ENCODE measurements around the gene ABCC4.

ABCC4 gene

DNA sequence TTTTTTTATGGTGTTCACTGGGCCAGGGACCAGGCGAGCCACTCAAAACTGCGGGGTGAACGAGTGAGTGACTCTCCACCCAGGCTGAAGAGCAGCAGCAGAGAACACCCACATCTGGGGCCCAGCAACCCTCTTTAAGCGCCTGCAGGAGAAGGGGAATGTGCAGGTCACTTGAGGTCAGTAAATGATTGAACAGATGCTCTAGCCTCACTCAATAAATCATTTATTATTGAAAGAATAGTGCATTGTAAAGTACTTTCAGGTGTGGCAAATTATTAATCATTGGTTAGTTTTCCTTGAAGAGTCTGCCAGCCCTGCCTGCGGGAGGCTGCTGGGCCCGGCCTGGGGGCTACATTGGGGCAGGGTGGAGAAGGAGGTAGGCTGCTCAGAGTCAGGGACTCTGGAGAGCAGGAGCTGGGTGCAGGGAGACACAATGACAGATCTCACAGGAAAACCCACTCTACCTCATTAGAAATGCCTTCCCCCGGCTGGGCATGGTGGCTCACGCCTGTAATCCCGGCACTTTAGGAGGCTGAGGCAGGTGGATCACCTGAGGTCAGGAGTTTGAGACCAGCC, 42.5 kb downstream of the ABCC4 start:
- DNase-seq (ENCODE audit: low read depth), result no peak

DNA sequence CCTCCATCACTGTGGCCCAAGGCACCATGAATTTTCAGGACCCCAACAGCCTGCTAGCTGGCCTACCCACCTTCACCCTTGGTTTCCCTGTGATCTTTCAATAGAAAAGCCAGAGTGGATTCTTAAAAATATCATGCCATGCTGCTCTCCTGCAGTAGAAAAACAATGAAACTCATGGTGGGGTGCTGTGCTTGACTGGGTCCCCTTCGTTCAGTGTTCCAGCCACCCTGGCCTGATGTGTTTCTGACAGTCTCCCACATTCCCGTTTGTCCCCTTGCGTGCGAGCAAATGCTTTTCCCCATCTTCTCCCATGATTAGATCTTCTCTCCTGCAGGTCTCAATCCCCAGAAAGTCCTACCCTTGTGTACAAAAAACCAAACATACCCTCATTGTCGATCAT, 43.2 kb downstream of the ABCC4 start:
- no peak for DNase-seq (ENCODE audit: low read depth)

DNA sequence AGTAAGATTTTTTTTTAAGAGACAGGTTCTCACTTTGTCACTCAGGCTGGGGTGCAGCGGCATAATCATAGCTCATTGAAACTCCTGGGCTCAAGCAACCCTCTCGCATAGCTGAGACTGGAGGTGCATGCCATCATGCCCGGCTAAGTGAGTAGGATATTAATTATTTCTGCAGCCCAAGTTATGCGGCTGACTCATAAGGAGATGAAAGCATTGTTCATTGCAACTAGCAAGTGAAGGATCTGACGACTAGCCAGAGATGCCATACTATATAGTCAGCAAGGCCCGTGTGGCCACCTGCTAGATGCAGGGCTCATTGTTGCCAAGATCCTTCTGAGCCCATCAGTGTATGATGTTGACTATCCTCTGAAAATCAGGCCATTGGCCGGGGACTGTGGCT, 45.2 kb downstream of the ABCC4 start:
- DNase-seq (ENCODE audit: low read depth), result peak; percentile 97

DNA sequence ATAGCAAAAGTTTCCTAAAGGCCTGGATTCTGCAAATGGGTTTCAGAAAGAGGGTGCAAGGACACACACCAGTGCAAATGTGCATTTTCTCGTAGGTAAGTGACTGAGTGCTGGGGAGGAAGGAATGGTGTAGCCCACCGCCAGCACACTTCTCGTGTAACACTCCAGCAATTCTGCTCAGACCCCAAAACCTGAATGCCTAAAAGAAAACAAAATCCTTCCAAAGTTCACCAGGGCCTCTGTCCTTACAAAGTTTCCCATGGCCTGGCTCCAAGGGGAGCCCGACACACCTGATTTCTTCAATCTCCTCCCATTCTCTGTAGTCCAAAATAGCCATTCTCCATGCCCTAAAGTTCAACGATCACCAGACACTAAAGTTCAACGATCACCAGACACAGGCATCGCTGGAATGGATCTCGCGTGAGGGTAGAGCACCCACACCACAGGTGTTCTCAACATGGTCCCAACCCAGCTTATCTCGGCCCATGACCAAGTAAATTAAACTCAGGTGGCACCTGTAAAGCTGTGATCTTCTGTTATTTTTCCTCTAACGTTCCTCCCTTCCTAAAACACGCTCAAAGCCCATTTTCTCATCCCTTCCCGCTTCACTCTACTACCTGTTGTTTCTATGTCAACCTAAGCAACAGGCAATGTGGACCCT, 46.0 kb downstream of the ABCC4 start:
- no peak for DNase-seq (ENCODE audit: low read depth)

DNA sequence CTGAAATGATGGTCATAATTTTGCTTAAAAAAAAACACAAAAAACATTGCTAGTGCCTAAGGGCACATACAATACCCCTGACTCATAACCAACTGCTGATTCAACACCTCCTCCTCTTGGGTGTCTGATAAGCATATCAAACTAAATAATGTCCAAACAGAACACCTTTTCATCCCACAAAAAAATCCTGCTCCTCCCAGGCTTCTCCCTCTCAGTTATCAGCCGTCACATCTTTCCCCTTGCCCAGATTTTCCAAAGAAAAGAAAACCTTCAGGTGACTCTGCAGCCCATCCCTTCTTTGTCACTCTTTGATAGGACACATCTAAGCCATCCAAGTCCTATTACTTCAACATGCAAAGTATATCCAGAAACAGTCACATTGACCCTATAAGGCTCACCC, 46.9 kb downstream of the ABCC4 start:
- peak; percentile 61 for DNase-seq (ENCODE audit: low read depth)

DNA sequence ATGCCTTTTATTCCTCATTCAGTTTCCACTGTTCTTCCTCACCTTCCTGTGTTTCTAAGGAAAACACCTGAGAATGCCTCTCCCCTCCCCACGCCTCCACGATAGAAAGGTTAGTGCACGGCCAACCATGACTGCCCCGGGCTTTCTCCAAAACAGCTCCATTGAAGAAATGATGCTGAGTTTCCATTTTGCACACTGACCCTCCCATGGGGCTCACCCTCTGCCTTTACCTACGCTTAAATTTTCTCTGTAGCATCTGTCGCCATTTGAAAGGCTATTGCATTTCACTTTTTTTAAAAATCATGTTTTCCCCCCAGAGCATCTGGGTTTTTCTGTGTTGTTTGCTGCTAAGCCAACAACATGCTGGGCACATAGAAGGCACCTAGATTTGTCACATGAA, 48.2 kb downstream of the ABCC4 start:
- no peak for DNase-seq (ENCODE audit: low read depth)

DNA sequence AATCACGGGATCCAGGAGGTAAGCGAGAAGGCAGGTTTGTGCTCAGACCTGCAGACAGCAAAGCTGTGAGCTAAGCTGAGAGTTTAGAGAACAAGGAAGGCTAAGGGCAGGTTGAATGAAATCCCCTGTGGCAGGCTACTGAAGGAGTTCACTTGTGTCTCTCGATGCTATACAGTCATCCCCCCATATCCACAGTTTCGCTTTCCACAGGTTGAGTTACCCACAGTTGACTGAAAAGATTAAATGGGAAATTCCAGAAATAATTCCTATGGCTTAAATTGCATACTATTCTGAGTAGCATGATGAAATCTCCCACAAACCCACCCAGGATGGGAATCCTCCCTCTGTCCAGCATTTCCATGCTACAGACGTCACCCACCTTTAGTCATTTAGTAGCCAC, 49.6 kb downstream of the ABCC4 start:
- DNase-seq (ENCODE audit: low read depth), result no peak

DNA sequence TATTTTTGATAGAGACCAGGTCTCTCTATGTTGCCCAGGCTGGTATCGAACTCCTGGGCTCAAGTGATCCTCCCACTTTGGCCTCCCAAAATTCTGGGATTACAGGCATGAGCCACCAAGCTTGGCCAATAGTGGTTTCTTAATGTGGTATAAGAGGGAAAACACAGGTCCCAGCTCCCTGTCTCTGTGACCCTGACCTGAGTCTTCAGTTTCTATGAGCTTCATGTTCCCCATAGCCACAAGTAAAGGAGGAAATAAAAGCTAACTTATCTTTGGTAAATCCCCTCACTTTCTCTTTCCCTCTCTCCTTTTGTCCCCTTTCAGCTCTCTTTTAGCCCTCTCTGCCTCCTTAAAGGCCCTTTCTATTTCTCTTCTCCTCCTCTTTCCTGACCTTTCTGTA, 50.3 kb downstream of the ABCC4 start:
- DNase-seq (ENCODE audit: low read depth), result no peak

DNA sequence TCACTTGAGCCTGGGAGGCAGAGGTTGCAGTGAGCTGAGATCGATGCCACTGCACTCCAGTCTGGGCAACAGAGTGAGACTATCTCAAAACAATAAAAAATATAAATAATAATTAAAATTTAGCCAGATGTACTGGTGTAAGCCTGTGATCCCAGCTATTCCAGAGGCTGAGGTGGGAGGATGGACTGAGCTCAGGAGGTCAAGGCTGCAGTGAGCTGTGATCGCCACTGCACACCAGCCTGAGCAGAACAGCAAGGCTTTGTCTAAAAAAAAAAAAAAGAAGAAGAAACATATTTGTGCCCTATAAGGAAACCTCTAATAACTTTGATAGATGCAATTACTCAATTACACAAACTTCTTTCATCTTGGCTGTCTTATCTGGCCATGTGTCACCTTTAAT, 52.3 kb downstream of the ABCC4 start:
- DNase-seq (ENCODE audit: low read depth), result no peak

DNA sequence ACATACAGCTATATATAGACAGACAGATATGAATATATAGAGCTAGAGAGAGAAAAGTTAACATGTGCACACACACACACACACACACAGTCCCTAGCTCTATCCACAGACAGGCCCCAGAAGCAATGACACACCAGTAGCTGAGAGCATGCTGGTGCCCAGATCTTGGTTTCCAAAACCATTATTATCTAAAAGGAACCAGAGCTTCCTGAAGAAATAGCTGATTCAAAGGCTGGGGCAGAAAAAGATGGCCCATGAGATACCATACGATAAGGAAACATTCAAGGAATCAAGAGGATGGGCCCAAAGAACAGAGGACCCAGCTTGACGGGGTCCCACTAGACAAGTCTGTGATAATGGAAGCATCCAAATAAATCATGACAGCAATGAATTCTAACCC, 53.4 kb downstream of the ABCC4 start:
- no peak for DNase-seq (ENCODE audit: low read depth)

DNA sequence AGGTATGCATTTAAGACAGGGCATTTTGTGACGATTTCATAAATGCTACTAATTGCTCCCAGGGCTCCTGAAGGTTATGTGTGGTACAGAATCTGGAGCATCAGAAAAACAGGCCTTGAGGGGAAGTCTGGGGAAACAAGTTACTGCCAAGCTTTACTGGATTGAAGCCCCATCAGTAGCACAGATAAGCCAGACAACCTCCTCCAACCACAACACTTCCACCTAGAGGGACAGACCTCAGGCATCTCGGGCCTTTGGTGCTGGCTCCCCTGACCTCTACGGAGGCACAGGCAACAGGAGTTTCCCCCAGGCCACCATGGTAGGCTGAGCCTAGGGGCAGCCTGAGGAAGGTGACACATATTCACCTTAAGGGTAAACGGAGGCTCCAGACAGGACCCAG, 54.1 kb downstream of the ABCC4 start:
- DNase-seq (ENCODE audit: low read depth), result no peak

DNA sequence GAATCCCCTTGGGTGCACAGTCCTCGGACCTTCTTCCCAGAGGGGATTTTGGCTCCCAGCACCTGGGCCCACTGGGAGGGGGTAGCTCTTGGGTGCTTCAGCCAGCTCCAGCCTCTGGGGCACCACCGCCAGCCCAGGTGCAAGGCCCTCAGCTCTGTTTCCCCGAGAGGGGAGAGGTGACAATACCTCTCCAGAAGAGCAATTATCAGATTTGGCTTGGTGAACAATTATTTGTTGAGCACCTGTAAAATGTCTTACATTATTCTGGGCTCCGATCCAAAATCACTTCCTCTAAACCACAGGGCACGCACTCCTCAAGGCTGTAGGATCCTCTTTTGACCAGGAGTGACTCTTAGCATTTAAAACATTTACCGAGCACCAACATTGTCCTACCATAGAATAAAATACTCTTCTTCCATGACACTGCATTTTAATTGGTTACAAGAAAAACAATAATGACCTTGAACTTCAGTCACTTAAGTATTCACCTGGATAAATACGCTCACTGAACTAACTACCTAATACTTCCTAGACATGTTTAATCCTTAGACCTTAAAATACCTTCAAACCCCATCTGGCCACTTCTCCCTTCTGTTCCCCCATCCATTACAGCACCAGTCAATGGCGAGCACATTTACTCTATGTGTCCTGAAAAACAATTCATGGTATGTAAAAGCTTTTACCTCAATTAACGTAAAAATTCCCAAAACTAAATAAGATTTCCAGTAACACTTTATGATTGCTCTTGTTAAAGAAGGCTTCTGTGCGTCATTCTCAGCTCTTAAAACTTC, 54.8 kb downstream of the ABCC4 start:
- no peak for DNase-seq (ENCODE audit: low read depth)

DNA sequence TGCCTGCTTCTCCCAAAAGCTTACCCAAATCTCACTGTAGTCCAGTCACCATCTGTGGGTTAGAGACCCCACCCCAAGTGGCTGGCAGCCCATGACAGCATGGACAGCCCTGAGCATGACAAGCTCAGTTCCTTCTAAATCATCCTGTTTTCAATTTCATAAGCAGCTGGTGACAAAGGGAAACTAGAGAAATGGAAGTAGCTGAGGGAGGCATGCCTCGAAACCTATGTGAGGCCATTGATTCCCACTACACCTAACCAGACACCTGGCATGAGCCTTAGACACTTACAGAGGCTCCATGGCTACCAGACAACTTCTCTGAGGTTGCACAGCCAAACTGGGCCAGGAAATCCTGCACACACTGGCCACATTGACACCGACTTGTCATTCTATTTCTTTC, 56.2 kb downstream of the ABCC4 start:
- no peak for DNase-seq (ENCODE audit: low read depth)

DNA sequence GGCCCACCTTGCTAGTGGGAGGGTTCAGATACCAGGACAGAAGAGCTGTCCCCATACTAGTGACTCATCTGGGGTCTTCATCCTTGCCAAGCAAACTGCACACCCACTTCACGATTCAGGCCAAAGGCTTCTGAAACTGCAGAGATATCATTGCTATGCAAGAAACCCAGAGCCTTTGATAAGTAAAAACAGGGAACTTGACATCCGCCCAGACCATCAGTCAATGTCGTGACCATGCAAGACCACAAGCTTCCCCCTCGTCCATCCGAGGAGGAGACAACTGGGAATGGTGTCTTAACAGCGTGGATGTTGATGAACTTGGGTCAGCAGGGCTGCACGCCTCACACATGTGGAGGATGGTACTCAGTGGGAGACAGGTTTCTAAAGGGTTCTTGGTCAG, 58.0 kb downstream of the ABCC4 start:
- DNase-seq (ENCODE audit: low read depth), result no peak

DNA sequence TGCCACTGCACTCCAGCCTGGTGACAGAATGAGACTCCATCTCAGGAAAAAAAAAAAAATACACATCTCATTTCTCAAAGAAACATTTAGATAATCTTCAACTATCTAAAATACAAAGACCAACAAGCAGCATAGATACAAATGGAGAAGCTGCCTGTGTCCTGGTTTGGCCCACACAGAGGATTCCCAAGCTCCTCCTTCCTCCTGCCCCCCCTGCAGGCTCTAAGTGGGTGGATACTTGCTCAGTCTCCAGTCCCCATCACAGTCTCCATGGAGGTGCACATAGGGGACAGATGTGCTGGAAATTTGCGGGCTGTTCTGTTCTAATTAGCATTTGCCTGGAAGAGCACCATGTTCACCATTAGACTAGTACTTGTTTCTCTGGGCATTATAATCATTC, 59.9 kb downstream of the ABCC4 start:
- DNase-seq (ENCODE audit: low read depth), result no peak

DNA sequence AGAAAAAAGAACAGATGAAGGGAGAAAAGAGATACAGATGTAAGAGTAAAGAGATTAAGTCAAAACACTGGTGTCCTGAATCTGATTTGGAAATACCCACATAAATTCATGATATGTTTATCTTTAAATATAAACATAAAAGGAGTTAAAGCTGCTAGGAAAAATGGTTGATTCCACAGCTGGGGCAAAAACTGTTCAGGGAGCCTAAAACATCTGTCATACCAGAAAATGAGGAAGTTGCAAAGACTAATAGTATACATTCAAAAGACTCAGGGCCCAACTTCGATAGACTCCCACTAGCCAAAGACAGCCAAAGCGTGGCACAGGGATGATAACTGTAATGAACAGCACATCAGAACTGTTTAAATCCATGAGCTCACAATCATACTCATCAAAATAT, 62.0 kb downstream of the ABCC4 start:
- DNase-seq (ENCODE audit: low read depth), result no peak

DNA sequence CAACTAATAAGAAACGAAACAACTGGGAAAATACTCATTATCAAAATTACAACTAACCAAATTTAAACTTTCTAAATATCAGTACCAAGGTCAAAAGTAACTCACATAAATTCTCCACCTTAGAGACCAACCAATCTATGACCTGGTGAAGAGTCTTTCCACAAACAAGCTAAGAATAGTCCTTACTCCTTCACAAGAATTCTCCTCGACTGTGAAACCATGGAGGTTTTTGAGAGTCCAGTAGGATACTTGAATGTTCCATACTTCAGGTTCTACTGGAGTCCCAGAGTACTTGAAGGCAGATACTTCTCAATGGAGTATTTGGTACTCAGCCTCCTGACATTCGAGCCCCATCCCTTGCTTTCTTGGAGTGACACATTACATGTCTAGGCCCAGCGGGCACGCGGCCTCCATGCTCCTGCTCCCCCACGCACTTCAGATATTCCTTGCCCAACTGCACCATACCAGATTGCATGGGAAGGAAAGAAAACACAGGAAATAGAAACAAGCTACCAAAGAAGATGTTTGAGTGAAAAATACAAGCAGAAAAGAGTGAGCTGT, 63.9 kb downstream of the ABCC4 start:
- no peak for DNase-seq (ENCODE audit: low read depth)

DNA sequence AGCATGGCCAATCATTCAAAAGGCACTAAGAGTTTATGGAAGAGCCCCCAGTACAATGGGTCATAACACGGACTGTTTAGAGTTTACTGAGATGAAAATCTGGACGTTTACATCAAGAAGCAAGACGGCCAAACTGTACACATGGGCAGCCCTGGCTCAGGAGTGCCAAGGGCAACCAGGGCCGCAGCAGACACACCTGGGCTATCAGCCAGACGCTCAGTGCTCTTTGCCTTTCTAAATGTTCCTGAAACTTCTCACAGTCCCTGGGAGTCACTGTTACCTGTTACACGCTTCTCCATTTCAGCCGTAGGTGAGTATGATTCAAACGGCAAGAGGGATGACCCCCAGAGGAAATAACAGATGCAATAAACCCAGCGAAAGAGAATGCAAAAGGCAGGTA, 64.5 kb downstream of the ABCC4 start:
- no peak for DNase-seq (ENCODE audit: low read depth)

DNA sequence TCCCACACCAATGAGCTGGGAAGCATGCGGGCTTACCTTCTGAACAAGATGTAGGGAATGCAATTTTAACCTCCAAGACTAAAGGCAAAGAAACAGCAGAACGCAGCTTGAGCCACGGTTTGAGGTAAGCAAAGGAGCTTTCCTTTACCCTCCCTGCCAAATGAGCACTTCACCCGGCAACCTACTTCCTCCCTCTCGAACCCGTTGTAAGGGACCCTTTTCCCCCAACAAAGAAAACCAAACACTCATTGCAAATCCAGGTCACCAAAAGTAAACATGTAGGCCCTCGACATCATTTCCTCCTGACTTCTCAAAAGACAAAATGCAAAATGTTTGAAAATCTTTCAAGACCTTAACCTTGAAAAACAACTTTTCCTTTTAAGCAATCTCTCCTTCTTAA, 65.3 kb downstream of the ABCC4 start:
- DNase-seq (ENCODE audit: low read depth), result no peak

DNA sequence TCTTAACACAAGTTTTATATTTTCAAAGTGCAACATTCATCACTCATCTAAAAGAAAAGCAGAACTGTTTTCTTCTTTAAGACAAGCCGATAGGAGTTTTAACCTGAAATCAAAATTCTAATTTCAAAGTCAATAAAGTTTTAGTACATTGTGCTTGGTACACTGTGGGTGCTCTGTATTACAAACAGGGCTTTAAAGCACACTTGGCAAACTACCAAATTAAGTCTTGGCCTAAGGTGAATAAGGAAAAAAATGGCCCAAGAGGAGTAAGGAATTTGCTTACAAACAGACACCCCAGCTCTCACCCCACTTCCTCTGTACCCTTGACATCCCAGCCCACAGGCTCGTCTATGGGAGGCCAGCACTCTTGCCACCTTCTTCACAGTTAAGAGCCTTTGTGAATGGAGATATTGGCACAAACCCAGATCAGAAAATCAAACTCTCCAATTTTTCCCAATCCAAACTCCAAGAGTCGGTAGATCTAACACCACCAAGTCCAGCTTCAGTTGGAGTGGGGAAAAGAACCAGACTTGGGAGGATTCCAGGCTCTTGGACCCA, 66.0 kb downstream of the ABCC4 start:
- DNase-seq (ENCODE audit: low read depth), result peak; percentile 14

DNA sequence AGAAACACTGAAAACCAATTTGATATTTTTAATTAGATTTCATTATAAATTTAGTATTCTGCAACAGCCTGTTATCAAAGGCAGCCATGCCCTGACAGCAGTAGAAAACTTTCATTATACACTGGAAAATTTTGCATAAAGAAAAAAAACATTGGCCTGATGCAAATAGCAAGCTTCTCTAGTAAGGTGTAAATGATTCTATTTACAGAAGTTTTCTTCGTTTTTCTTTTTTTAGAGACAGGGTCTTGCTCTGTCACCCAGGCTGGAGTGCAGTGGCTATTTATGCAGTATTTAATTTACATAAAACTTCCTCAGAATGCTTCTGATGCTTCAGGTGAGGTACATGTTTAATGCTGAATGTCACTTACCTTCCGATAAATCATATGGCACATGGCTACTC, 67.0 kb downstream of the ABCC4 start:
- DNase-seq (ENCODE audit: low read depth), result no peak

DNA sequence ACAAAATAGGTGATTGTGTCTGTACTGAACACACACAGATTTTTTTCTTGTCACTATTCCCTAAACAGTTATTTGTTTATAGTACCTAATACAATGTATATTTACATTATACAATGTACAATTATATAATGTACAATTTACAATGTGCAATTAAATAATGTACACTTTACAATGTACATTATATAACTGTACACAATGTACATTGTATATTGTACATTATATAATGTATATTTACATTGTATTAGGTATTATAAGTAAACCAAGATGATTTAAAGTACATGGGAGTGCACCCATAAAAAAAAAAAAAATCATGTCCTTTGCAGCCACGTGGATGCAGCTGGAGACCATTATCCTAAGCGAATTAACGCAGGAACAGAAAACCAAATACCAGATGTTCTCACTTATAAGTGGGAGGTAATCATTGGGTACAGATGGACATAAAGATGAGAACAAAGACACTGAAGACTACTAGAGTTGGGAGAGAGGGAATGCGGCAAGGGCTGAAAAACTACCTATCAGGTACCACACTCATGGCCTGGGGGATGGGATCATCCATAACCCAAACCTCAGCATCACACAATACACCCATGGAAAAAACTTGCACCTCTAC, 68.1 kb downstream of the ABCC4 start:
- DNase-seq (ENCODE audit: low read depth), result no peak

DNA sequence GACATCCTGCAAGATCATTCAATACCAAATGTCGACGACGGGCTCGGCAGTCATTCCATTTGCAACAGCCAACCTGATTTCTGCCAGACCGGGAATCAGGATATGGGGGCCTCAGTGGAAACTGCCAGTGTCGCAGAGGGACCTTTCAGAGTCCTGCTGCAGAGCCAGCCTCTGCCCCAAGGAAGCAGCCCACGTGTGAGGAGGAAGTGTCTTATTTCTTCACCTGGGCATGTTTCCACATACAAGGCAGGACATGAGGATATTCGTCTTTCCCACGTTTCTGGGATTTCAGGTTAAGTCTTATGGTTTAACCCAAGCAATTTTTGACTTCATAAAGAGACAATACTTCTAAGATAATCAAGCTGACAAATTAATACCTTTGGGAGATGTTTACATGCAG, 69.9 kb downstream of the ABCC4 start:
- DNase-seq (ENCODE audit: low read depth), result no peak

Data from iris pigment epithelial cell (primary cell).